ENCODE results near the gene CETP. TPM values are rescaled to one million over a fixed set of nuclear protein-coding genes. Genes with fewer than 3 reads are reported as not detected.
"Not testable (repeated sequence)": the region's sequence is repeated elsewhere in the genome, so short reads cannot be mapped to it uniquely, and the experiment has no call there.

CETP gene
- total RNA-seq, 3 donors from 2014 or later (not counting 1 experiment from before 2014, with no cell fraction given), result 0.14 TPM; not detected in 2

GRCh38 chr16:56985962-56986360 is 24.2 kb downstream of the CETP start:
- no peaks in the 10 kb centered on the region for H3K36me3 ChIP-seq (ENCODE audit: control insufficient read depth, insufficient read depth, low read length)
- no peak for ATAC-seq
- TF ChIP-seq CTCF (IDR thresholded peaks at IDR 0.05), result no peak
- no peaks in the 10 kb centered on the region for H3K9me3 ChIP-seq (ENCODE audit: control insufficient read depth, insufficient read depth, low read length)
- no peaks in the 10 kb centered on the region for H3K36me3 Mint-ChIP-seq
- intact Hi-C loops (cut with micrococcal nuclease), result no loop called here
- H3K27ac Mint-ChIP-seq, result peak overlapping the region in 1 of 2 donors; percentile 1
- H3K4me3 ChIP-seq (ENCODE audit: low read length), result no peak overlapping the region
- 100% methylated on average over 1 of the region's 2 CpGs for WGBS (ENCODE audit: insufficient coverage)
- H3K9me3 Mint-ChIP-seq, result no peaks in the 10 kb centered on the region
- H3K27me3 Mint-ChIP-seq (ENCODE audit: low read depth in 2 of 2), result no peaks in the 10 kb centered on the region
- H3K4me1 Mint-ChIP-seq, result peaks cover 45 to 49% of the 10 kb centered on the region in 2 donors
- H3K4me1 ChIP-seq (ENCODE audit: control insufficient read depth, insufficient read depth, low read length), result peaks cover 48% of the 10 kb centered on the region
- H3K27me3 ChIP-seq (ENCODE audit: control insufficient read depth, insufficient read depth, low read length), result no peaks in the 10 kb centered on the region
- no peak overlapping the region for H3K27ac ChIP-seq (ENCODE audit: low read length)
- no peak for DNase-seq
- H3K4me3 Mint-ChIP-seq, result no peak overlapping the region

DNA sequence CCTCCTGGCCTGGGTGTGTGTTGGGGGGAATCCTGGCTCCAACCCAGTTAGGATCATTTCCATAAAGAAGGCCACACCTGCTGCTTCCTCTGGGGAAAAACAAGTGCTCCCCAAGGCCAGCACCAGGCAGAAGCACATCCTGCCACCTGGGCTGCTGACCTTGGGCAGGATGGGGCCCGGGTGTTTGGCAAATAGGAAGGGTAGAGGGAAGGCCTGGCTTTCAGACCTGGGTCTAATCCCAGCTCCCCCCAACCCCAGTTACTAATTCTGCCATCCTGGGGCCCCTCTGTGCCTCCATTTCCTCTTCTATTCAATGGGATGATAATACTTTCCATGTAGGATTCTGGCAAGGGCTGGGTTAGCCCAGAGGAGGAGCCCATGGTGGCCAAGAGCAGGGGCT is 24.6 kb downstream of the CETP start:
- peaks cover 48% of the 10 kb centered on the region for H3K4me1 ChIP-seq (ENCODE audit: control insufficient read depth, insufficient read depth, low read length)
- H3K4me1 Mint-ChIP-seq, result peaks cover 44 to 47% of the 10 kb centered on the region in 2 donors
- peak overlapping the region; percentile 77 to 99 for H3K27ac Mint-ChIP-seq
- H3K36me3 ChIP-seq (ENCODE audit: control insufficient read depth, insufficient read depth, low read length), result no peaks in the 10 kb centered on the region
- intact Hi-C loops (cut with micrococcal nuclease), result no loop called here
- no peak for TF ChIP-seq CTCF (IDR thresholded peaks at IDR 0.05)
- DNase-seq, result no peak
- no CpG with 5 or more reads among the region's 1 CpG for WGBS (ENCODE audit: insufficient coverage)
- H3K9me3 Mint-ChIP-seq, result no peaks in the 10 kb centered on the region
- H3K27me3 ChIP-seq (ENCODE audit: control insufficient read depth, insufficient read depth, low read length), result no peaks in the 10 kb centered on the region
- no peak overlapping the region for H3K4me3 Mint-ChIP-seq
- ATAC-seq, result no peak
- no peaks in the 10 kb centered on the region for H3K36me3 Mint-ChIP-seq
- no peak overlapping the region for H3K4me3 ChIP-seq (ENCODE audit: low read length)
- no peak overlapping the region for H3K27ac ChIP-seq (ENCODE audit: low read length)
- no peaks in the 10 kb centered on the region for H3K27me3 Mint-ChIP-seq (ENCODE audit: low read depth in 2 of 2)
- no peaks in the 10 kb centered on the region for H3K9me3 ChIP-seq (ENCODE audit: control insufficient read depth, insufficient read depth, low read length)

GRCh38 chr16:56986908-56987307 is 25.2 kb downstream of the CETP start:
- H3K27me3 Mint-ChIP-seq (ENCODE audit: low read depth in 2 of 2); DNase-seq; H3K4me3 Mint-ChIP-seq; H3K27ac ChIP-seq (ENCODE audit: low read length); H3K27me3 ChIP-seq (ENCODE audit: control insufficient read depth, insufficient read depth, low read length); intact Hi-C loops (cut with micrococcal nuclease); H3K4me3 ChIP-seq (ENCODE audit: low read length); H3K9me3 Mint-ChIP-seq; H3K9me3 ChIP-seq (ENCODE audit: control insufficient read depth, insufficient read depth, low read length); ATAC-seq; H3K36me3 Mint-ChIP-seq; H3K36me3 ChIP-seq (ENCODE audit: control insufficient read depth, insufficient read depth, low read length): not testable (repeated sequence)
- peak overlapping the region; percentile 77 to 99 for H3K27ac Mint-ChIP-seq
- H3K4me1 Mint-ChIP-seq, result peaks cover 47 to 52% of the 10 kb centered on the region in 2 donors
- H3K4me1 ChIP-seq (ENCODE audit: control insufficient read depth, insufficient read depth, low read length), result peaks cover 54% of the 10 kb centered on the region
- 96% methylated on average over 4 of the region's 4 CpGs for WGBS (ENCODE audit: insufficient coverage)

DNA sequence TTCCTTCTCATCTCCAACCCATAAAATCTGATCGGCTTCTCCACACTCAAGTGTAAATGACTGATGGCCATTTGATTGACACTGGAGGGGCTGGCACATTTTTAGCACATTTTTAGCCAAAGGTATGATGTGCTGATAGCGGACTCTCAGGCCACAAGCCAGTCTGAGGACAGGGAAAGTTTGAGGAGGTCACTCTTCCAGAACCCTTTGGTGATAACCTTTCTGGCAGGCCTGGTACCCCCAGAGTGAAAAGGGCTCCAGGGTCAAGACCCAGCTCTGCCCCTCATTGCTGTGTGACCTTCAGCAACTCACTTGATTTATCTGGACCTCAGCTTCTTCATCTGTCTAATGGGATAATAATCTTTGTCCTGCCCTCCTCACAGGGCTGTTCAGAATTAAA is 25.9 kb downstream of the CETP start:
- H3K27me3 ChIP-seq (ENCODE audit: control insufficient read depth, insufficient read depth, low read length), result no peaks in the 10 kb centered on the region
- H3K27ac ChIP-seq (ENCODE audit: low read length), result no peak overlapping the region
- ATAC-seq (no peak), DNase-seq (no peak)
- intact Hi-C loops (cut with micrococcal nuclease), result no loop called here
- H3K4me3 Mint-ChIP-seq, result peak overlapping the region; percentile 72
- H3K9me3 Mint-ChIP-seq, result no peaks in the 10 kb centered on the region
- H3K27me3 Mint-ChIP-seq (ENCODE audit: low read depth in 2 of 2), result no peaks in the 10 kb centered on the region
- no peak overlapping the region for H3K4me3 ChIP-seq (ENCODE audit: low read length)
- TF ChIP-seq CTCF (IDR thresholded peaks at IDR 0.05), result no peak
- H3K4me1 ChIP-seq (ENCODE audit: control insufficient read depth, insufficient read depth, low read length), result peaks cover 61% of the 10 kb centered on the region
- no peaks in the 10 kb centered on the region for H3K36me3 Mint-ChIP-seq
- H3K27ac Mint-ChIP-seq, result peak overlapping the region; percentile 77 to 99
- peaks cover 6% of the 10 kb centered on the region for H3K36me3 ChIP-seq (ENCODE audit: control insufficient read depth, insufficient read depth, low read length)
- no peaks in the 10 kb centered on the region for H3K9me3 ChIP-seq (ENCODE audit: control insufficient read depth, insufficient read depth, low read length)
- H3K4me1 Mint-ChIP-seq, result peaks cover 50 to 54% of the 10 kb centered on the region in 2 donors
- WGBS (ENCODE audit: insufficient coverage), result 97% methylated on average over 2 of the region's 2 CpGs
